ENCODE measurements around the gene TSPAN14. TPM values are rescaled to one million over a fixed set of nuclear protein-coding genes. Genes with fewer than 3 reads are reported as not detected.

Gene TSPAN14
- total and polyA plus RNA-seq, 2 of the 8 experiments (the other 6 are each of a cell fraction or from before 2014, with no cell fraction given) = 47.4 to 57.8 TPM

DNA sequence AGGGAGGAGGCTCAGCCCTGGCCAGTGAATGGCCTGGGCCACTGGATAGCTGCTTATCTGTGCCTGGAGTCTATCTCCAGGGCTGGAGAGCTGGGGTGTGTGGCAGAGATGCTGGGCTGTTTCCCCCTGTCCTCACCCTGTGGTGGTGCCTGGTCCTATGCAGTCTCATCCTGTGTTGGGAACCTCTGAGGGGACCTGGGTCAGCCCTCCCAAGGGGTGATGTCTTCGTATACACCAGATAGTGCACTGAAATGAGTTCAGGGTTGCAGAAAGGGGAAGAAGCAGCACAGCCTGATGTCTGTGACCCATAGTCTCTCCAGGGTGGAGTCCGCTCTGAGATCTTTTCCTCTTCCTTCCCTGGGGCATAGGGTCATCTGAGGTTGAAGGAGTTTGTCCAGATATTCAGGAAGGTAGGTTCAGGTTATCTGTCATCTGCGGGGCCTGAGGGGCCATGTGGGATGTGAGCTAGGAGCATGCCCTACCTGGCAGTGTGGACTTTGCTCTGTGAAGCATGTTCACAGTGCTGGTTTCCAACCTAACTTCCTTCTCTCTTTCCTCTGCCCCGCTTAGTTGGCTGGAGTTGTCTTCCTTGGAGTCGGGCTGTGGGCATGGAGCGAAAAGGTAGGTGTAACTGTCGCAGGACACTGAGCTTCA lies 50.2 kb downstream of the TSPAN14 start:
- H3K56ac ChIP-seq (replicated peaks; ENCODE audit: insufficient read length, low read depth, low read length) = no peak overlapping the region
- no peak overlapping the region for H2BK120ac ChIP-seq (replicated peaks; ENCODE audit: low read depth, low read length)
- 83% methylated on average over 7 of the region's 7 CpGs; no CpG with 5 or more reads in 1 of the 2 experiments for WGBS, 2 experiments (ENCODE audit: extremely low coverage in 1 of 2, insufficient coverage in 1 of 2, insufficient read length in 1 of 2, insufficient replicate concordance in 2 of 2, low coverage in 1 of 2, low lambda C conversion rate in 2 of 2, missing lambda C conversion rate in 1 of 2)
- peak overlapping the region; percentile 35 to 39; a peak in 3 of 4 replicates for H3K4me2 ChIP-seq (ENCODE audit: insufficient read depth in 1 of 2, low read depth in 2 of 2, low read length in 2 of 2)
- DNase-seq (ENCODE audit: low read depth in 1 of 2, low spot score in 2 of 2) (no peak), FAIRE-seq (no peak)
- H3K23me2 ChIP-seq (ENCODE audit: low read depth, low read length) = no peaks in the 10 kb centered on the region; the same call in 1 of the 2 replicates
- H3K27me3 ChIP-seq (replicated peaks in 1 of 4; ENCODE audit: control insufficient read depth in 3 of 4, extremely low read depth in 1 of 4, insufficient read depth in 3 of 4, low read length in 3 of 4) = no peaks in the 10 kb centered on the region
- ChIA-PET CTCF (ENCODE audit: partially characterized antibody) (interaction anchor here (0.7 to 21.9 kb wide), 32 partner anchors 7 to 274 kb away, joined by 3 to 1263 read pairs (median 6); partner anchors contain the start of gene TSPAN14), POLR2A (ENCODE audit: partially characterized antibody) (interaction anchor here (0.7 to 2.8 kb wide), 3 partner anchors 39 to 51 kb away, joined by 3 to 10 read pairs (median 3); partner anchors contain the start of gene TSPAN14)
- H3K18ac ChIP-seq (ENCODE audit: extremely low read depth, low read length) = no peak overlapping the region; the same call in 1 of the 2 replicates
- no peaks in the 10 kb centered on the region for H3K9me3 ChIP-seq (ENCODE audit: insufficient read depth in 2 of 2, low read depth in 1 of 2, low read length in 1 of 2)
- H4K20me1 ChIP-seq (replicated peaks in 1 of 2; ENCODE audit: control insufficient read depth in 1 of 2, insufficient read depth in 2 of 2, low read length in 2 of 2) = peaks cover 23 to 24% of the 10 kb centered on the region in 2 experiments
- H3K4me3 ChIP-seq (ENCODE audit: extremely low read depth in 1 of 4, insufficient read depth in 2 of 4, low read depth in 3 of 4, low read length in 4 of 4) = no peak overlapping the region
- H4K91ac ChIP-seq (replicated peaks; ENCODE audit: insufficient read length, low read length) = no peak overlapping the region
- no peak overlapping the region; the same call in 1 of the 2 replicates for H2AK5ac ChIP-seq (ENCODE audit: low read depth, low read length)
- H3K79me1 ChIP-seq (ENCODE audit: low read depth, low read length) = peaks cover 22% of the 10 kb centered on the region
- H2BK20ac ChIP-seq (ENCODE audit: low read length) = no peak overlapping the region
- no peak for TF ChIP-seq ASH2L (IDR thresholded peaks at IDR 0.05; ENCODE audit: low read length)
- no peak overlapping the region for H2BK15ac ChIP-seq (ENCODE audit: low read length)
- peak overlapping the region; percentile 50; the same call in 1 of the 2 replicates for H2BK12ac ChIP-seq (ENCODE audit: low read depth, low read length)
- peaks cover 0 to 3% (median under 1%) of the 10 kb centered on the region in 4 experiments; a peak in 2 of 8 replicates for H3K36me3 ChIP-seq (ENCODE audit: control insufficient read depth in 2 of 4, insufficient read depth in 4 of 4, low read length in 3 of 4)
- H3K23ac ChIP-seq (ENCODE audit: insufficient read length) = no peak overlapping the region
- H3K27ac ChIP-seq (ENCODE audit: low read depth, low read length) = 0 out of 2 replicates have a peak overlapping the region, but pooled peaks have one; percentile 7
- H4K5ac ChIP-seq (ENCODE audit: insufficient read length, low read depth, low read length) = no peak overlapping the region
- H3K9ac ChIP-seq (replicated peaks in 1 of 4; ENCODE audit: extremely low read depth in 1 of 4, low read depth in 3 of 4, low read length in 3 of 4) = no peak overlapping the region
- no peak overlapping the region for H2AFZ ChIP-seq (ENCODE audit: low read length)
- no peak overlapping the region for H2BK5ac ChIP-seq (ENCODE audit: low read depth, low read length)
- H4K8ac ChIP-seq (ENCODE audit: extremely low read depth, insufficient read depth, low read length) = no peak overlapping the region
- H3K4me1 ChIP-seq (replicated peaks in 1 of 4; ENCODE audit: control insufficient read depth in 3 of 4, insufficient read depth in 4 of 4, low read length in 3 of 4) = peaks cover 5 to 32% (median 15%) of the 10 kb centered on the region in 4 experiments
- H3K4ac ChIP-seq (replicated peaks; ENCODE audit: insufficient read length, low read depth, low read length) = no peak overlapping the region
- no peak overlapping the region for H3K14ac ChIP-seq (ENCODE audit: insufficient read length)
- peaks cover 0 to 40% of the 10 kb centered on the region in 2 experiments; a peak in 2 of 4 replicates for H3K79me2 ChIP-seq (ENCODE audit: control insufficient read depth in 1 of 2, insufficient read depth in 2 of 2, low read length in 2 of 2)
